PFSK-1 (cell line): ENCODE results near the gene ZSCAN5A.

Experiments
- REST ChIP-seq, 2 experiments: IDR thresholded peaks; 2 replicates each; pipeline versions ENCODE4 v1.6.1 to v1.8.0; 2011 to 2012; ENCODE audit warnings: low read depth in 2 of 2, low read length in 2 of 2, control low read depth in 1 of 2, inconsistent platforms in 1 of 2, mild to moderate bottlenecking in 1 of 2, moderate library complexity in 1 of 2; ENCODE audit not compliant: insufficient read depth in 1 of 2
- SIN3A ChIP-seq: IDR thresholded peaks from 2 replicates; pipeline ENCODE4 v1.6.1; 2012; ENCODE audit warnings: mild to moderate bottlenecking, low read length, moderate library complexity, borderline replicate concordance; ENCODE audit not compliant: insufficient read depth

DNA sequence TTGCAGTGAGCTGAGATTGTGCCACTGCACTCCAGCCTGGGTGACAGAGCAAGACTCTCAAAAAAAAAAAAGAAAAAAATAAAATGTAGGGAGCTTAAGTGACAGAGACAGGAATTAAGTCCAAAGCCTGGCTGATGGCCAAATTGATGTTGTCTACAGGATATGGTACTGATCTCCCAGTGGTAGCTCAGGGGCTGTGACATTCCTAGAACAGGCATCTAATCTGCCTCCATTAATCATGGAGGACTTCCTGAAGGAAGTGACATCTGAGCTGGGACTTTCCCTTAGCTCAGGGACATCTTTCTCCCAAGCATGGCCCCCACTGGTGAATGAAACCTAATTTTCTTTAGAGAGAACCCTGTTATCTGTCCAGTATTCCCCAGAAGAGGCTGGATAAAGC, 53.5 kb downstream of the ZSCAN5A start:
- TF ChIP-seq REST (IDR thresholded peaks at IDR 0.05; ENCODE audit: insufficient read depth in 1 of 2, low read depth in 2 of 2, low read length in 2 of 2) = no peak
- TF ChIP-seq SIN3A = no peak
